ENCODE measurements around the gene EPN3. TPM values are rescaled to one million over a fixed set of nuclear protein-coding genes. Genes with fewer than 3 reads are reported as not detected.

The EPN3 gene
- total and polyA plus RNA-seq, 2 experiments from 2014 or later: 2.3 to 7.7 TPM

- no peak for TF ChIP-seq CTCF (conservative IDR thresholded peaks at IDR 0.05; ENCODE audit: low read depth in 2 of 2)
- no peak for TF ChIP-seq POLR2AphosphoS5 (IDR thresholded peaks at IDR 0.05; ENCODE audit: low read depth)
- TF ChIP-seq ZNF114 (CRISPR knock-in tag; IDR thresholded peaks at IDR 0.05): no peak
- no peak for TF ChIP-seq EZH2 (IDR thresholded peaks at IDR 0.05; ENCODE audit: low read depth, unreplicated experiment)
- no peak for TF ChIP-seq ZNF462 (CRISPR knock-in tag; IDR thresholded peaks at IDR 0.05)
- TF ChIP-seq STAT1 (IDR thresholded peaks at IDR 0.05; ENCODE audit: unreplicated experiment): no peak
- no peak for TF ChIP-seq NANOG (IDR thresholded peaks at IDR 0.05; ENCODE audit: borderline replicate concordance)
These were observed 43.7 kb upstream of the EPN3 start (continued) for GRCh38 chr17:50488880-50489279.

- no peaks in the 10 kb centered on the region for H3K9me3 Mint-ChIP-seq
- no peak for ATAC-seq
- H3K27ac ChIP-seq (ENCODE audit: low read depth): no peak overlapping the region
- no peaks in the 10 kb centered on the region for H3K27me3 ChIP-seq (ENCODE audit: insufficient read depth)
- H3K4me1 ChIP-seq (ENCODE audit: insufficient read depth): no peaks in the 10 kb centered on the region
- H3K79me2 ChIP-seq (replicated peaks; ENCODE audit: insufficient read depth): no peaks in the 10 kb centered on the region
- H3K27ac Mint-ChIP-seq: no peak overlapping the region
- H3K4me2 ChIP-seq: no peak overlapping the region
- peaks cover 2% of the 10 kb centered on the region; the same call in 1 of the 3 replicates for H3K4me1 Mint-ChIP-seq
- H3K9me2 ChIP-seq (ENCODE audit: insufficient read depth): no peaks in the 10 kb centered on the region
- H3F3A ChIP-seq (replicated peaks; ENCODE audit: low read depth): no peaks in the 10 kb centered on the region
- H4K20me1 ChIP-seq (replicated peaks; ENCODE audit: insufficient read depth): no peaks in the 10 kb centered on the region
- H2AFZ ChIP-seq: no peak overlapping the region
- peaks cover 4% of the 10 kb centered on the region for H3K27me3 Mint-ChIP-seq (ENCODE audit: insufficient read depth, low read depth, poor library complexity)
- no peak for DNase-seq (ENCODE audit: low spot score)
- H3K36me3 ChIP-seq (ENCODE audit: insufficient read depth): no peaks in the 10 kb centered on the region
- H3K36me3 Mint-ChIP-seq (ENCODE audit: low read depth): no peaks in the 10 kb centered on the region
- H3K4me3 Mint-ChIP-seq: no peak overlapping the region
- no peak overlapping the region for H3K4me3 ChIP-seq
- no peak for TF ChIP-seq CREB1 (CRISPR knock-in tag; IDR thresholded peaks at IDR 0.05; ENCODE audit: low read depth)
- no peak for TF ChIP-seq ZNF114 (CRISPR knock-in tag; IDR thresholded peaks at IDR 0.05)
- no peak for TF ChIP-seq ETS1 (IDR thresholded peaks at IDR 0.05)
- no peak for TF ChIP-seq STAT1 (IDR thresholded peaks at IDR 0.05; ENCODE audit: unreplicated experiment)
- TF ChIP-seq EZH2 (IDR thresholded peaks at IDR 0.05; ENCODE audit: low read depth, unreplicated experiment): no peak
- TF ChIP-seq NANOG (IDR thresholded peaks at IDR 0.05; ENCODE audit: borderline replicate concordance): no peak
- no peak for TF ChIP-seq POLR2AphosphoS5 (IDR thresholded peaks at IDR 0.05; ENCODE audit: low read depth)
These were observed 41.0 kb upstream of the EPN3 start for GRCh38 chr17:50491505-50491904.
